ENCODE measurements around the gene LRIG1.

Gene LRIG1

GRCh38 chr3:66465587-66465986, 35.2 kb downstream of the LRIG1 start:
- DNase-seq = no peak

- no peak for DNase-seq
These were observed 35.8 kb downstream of the LRIG1 start for GRCh38 chr3:66465034-66465433.

- no peak for DNase-seq
These were observed 36.3 kb downstream of the LRIG1 start for GRCh38 chr3:66464512-66464894.

- DNase-seq = no peak
These were observed 36.9 kb downstream of the LRIG1 start for GRCh38 chr3:66463730-66464511.

- no peak for DNase-seq
These were observed 37.7 kb downstream of the LRIG1 start for GRCh38 chr3:66463054-66463631.

- DNase-seq = no peak
These were observed 43.6 kb downstream of the LRIG1 start for GRCh38 chr3:66457252-66457651.

- no peak for DNase-seq
These were observed 44.1 kb downstream of the LRIG1 start for GRCh38 chr3:66456711-66457173.

GRCh38 chr3:66454464-66454859, 46.4 kb downstream of the LRIG1 start:
- DNase-seq = no peak

- DNase-seq = no peak
These were observed 47.0 kb downstream of the LRIG1 start for GRCh38 chr3:66453651-66454463.

- no peak for DNase-seq
These were observed 48.4 kb downstream of the LRIG1 start for GRCh38 chr3:66452303-66453011.

- no peak for DNase-seq
These were observed 49.1 kb downstream of the LRIG1 start for GRCh38 chr3:66451766-66452165.

- DNase-seq = peak; percentile 41
These were observed 50.3 kb downstream of the LRIG1 start for GRCh38 chr3:66450390-66451022.

GRCh38 chr3:66449411-66449974, 51.3 kb downstream of the LRIG1 start:
- DNase-seq = no peak

- DNase-seq = no peak
These were observed 56.6 kb downstream of the LRIG1 start for GRCh38 chr3:66444146-66444644.

- DNase-seq = no peak
These were observed 57.6 kb downstream of the LRIG1 start for GRCh38 chr3:66443118-66443803.

- DNase-seq = peak; percentile 56
These were observed 58.3 kb downstream of the LRIG1 start for GRCh38 chr3:66442254-66443117.

- no peak for DNase-seq
These were observed 59.1 kb downstream of the LRIG1 start for GRCh38 chr3:66441692-66442091.

GRCh38 chr3:66441129-66441528, 59.7 kb downstream of the LRIG1 start:
- peak; percentile 58 for DNase-seq

GRCh38 chr3:66439666-66440344, 61.0 kb downstream of the LRIG1 start:
- DNase-seq = no peak

GRCh38 chr3:66438046-66438445, 62.8 kb downstream of the LRIG1 start:
- DNase-seq = no peak

Measured in NCI-H226 (cell line).